ENCODE data around the gene MPC2.
A peak's percentile ranks its signal among the peaks of the same experiment; 100 is the strongest.

MPC2 gene

DNA sequence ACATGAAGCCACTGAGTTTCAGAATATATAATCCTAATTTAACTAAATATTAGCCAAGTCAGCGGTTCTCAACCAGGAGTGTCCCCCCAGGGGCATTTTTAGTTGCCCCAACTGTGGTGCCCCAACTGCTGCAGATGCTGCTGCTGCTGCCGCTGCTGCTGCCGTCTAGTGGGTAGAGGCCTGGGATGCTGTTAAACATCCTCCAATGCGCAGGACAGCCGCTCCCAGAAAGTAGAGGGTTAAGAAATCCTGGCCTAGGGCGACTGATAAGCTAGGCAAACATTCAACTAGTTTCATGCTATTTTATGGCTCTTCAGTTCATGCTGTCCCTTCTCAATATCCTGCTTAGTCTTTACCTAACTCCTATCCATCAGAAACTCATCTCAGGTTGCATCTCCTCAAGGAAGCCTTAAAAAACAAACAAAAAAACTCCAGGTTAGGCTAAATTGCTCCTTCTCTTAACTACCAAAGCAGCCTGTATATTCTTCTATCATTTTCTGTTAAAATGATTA, 10.3 kb downstream of the MPC2 start:
- DNase-seq (ENCODE audit: insufficient read length, low spot score): no peak
- FAIRE-seq: no peak
- TF ChIP-seq, protein P1, sequence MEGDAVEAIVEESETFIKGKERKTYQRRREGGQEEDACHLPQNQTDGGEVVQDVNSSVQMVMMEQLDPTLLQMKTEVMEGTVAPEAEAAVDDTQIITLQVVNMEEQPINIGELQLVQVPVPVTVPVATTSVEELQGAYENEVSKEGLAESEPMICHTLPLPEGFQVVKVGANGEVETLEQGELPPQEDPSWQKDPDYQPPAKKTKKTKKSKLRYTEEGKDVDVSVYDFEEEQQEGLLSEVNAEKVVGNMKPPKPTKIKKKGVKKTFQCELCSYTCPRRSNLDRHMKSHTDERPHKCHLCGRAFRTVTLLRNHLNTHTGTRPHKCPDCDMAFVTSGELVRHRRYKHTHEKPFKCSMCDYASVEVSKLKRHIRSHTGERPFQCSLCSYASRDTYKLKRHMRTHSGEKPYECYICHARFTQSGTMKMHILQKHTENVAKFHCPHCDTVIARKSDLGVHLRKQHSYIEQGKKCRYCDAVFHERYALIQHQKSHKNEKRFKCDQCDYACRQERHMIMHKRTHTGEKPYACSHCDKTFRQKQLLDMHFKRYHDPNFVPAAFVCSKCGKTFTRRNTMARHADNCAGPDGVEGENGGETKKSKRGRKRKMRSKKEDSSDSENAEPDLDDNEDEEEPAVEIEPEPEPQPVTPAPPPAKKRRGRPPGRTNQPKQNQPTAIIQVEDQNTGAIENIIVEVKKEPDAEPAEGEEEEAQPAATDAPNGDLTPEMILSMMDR (IDR thresholded peaks at IDR 0.05; ENCODE audit: insufficient read depth, missing control alignments): no peak

DNA sequence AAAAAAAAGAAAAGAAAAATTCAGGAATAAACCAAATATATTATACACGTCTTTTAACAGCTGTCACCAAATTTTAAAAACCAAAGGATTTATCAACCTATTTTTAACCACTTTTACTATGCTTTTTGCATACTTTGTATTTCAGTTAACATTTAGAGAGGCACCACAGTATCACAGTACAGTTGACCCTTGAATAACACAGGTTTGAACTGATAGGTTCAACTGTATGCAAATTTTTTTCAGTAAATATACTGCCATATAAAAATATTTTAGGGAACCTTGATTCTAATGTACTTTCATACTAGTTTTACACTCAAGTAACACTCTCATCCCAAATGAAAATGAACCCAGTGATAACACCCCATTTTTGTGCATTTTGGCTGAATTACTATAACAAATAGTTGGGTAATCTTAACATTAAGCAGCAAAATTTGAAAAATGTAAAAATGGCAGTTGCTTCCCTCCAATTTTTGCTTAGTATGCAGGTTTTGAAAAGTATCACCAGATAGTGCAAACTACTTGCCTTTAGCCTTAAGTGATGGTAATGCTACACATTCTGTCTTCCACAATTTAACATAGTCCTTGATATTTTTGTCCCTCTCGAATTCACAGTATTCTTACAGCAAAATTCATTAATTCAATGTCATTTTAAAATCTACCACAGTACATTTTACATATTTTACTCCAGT, 12.2 kb downstream of the MPC2 start:
- FAIRE-seq: no peak
- TF ChIP-seq, protein P1 (IDR thresholded peaks at IDR 0.05; ENCODE audit: insufficient read depth, missing control alignments): no peak
- no peak for DNase-seq (ENCODE audit: insufficient read length, low spot score)

DNA sequence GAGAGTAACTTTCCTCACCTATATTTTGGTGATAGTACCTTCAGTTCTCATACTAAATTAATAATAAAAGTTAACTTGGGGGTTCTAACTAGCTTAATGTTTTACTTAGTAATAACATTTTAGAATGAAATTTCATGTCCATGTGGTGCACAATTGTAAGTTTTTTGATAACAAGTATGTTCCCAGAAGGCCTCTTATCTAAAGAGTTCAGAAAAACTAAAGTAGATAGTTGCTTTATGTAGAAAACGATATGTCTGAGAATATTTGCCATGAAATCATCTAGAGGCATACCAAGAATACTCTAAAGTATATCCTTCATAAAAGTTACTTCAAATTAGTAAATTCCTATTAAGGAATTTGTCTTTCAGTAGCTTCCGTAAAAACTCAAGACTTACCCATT, 12.8 kb downstream of the MPC2 start:
- DNase-seq (ENCODE audit: insufficient read length, low spot score) (no peak), FAIRE-seq (peak; percentile 53)
- TF ChIP-seq, protein P1 (IDR thresholded peaks at IDR 0.05; ENCODE audit: insufficient read depth, missing control alignments): no peak

DNA sequence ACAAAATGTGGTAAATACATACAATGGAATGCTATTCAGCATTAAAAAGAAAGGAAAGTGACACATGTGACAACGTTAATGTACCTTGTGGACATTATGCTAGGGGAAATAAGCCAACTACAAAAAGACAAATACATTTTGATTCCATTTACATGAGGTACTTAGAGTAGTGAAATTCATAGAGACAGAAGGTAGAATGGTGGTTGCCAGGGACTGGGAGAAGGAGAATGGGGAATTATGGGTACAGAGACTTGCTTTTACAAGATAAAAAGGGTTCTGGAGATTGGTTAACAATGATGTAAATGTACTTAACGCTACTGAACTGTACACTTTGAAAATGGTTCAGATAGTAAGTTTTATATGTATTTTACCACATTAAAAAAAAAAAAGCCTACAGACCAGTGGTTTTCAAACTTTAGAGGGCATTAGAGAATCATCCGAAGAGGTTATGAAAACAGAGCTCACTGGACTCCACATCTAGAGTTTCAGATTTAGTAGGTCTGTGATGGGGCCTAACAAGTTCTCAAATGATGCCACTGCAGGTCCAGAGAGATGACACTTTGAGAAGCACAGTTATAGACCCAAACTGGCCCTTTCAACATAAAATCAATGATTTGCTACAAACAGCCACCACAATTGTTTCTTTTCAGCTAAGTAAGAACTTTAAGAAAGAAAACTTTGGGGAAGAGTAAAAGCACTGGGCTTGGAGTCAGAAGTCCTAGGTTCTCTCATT, 13.4 kb downstream of the MPC2 start:
- DNase-seq (ENCODE audit: insufficient read length, low spot score) (no peak), FAIRE-seq (no peak)
- TF ChIP-seq, protein P1 (IDR thresholded peaks at IDR 0.05; ENCODE audit: insufficient read depth, missing control alignments): no peak

DNA sequence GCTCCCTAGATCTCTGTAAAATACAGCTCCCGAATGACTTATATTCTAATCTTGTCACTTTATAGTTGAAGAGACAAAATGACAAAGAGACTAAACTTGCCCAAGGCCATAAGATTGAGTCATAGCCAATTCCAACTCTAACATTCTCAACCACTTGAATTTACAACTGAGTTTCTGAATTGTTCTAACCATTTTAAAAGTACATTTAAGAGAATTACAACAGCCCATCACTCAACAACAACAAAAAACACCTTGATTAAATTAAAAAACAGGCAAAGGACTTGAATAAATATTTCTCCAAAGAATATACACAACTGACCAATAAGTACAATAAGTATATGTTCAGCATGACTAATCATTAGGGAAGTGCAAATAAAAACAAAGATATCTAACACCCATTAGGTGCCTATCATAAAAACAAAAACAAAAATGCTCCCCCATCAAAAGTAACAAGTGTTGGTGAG, 14.2 kb downstream of the MPC2 start:
- TF ChIP-seq, protein P1 (IDR thresholded peaks at IDR 0.05; ENCODE audit: insufficient read depth, missing control alignments): no peak

DNA sequence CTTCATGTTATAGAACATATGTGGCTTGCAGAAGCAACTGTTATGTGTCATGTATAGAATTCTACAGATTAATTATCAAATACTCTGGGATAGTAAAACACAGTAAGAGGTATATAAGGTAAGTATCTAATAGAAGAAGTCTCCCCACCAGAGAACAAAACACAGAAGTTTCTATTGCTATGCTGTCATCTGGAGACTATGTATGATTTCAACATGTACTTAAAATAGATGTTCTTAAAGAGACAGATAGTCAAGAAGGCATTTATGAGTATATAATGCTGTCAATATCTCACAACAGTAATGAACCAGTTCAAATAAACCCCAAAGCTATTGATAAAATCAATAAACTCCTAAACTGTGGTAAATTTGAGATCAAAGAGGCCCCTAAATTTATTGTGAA, 14.8 kb downstream of the MPC2 start:
- TF ChIP-seq, protein P1 (IDR thresholded peaks at IDR 0.05; ENCODE audit: insufficient read depth, missing control alignments): no peak
- FAIRE-seq (no peak), DNase-seq (ENCODE audit: insufficient read length, low spot score) (no peak)

More for the DNA sequence above, 14.2 kb downstream of the MPC2 start:
- FAIRE-seq: no peak
- DNase-seq (ENCODE audit: insufficient read length, low spot score): no peak
